Hypothalamus (tissue), 51 donors: ENCODE results near the gene CARS2.
"Not testable (repeated sequence)": the region's sequence is repeated elsewhere in the genome, so short reads cannot be mapped to it uniquely, and the experiment has no call there.

Experiments used
- DNase-seq, 51 donors: peaks; one replicate each; lab custom pipeline; 2025; lab: John Stamatoyannopoulos, UW

The CARS2 gene

DNA sequence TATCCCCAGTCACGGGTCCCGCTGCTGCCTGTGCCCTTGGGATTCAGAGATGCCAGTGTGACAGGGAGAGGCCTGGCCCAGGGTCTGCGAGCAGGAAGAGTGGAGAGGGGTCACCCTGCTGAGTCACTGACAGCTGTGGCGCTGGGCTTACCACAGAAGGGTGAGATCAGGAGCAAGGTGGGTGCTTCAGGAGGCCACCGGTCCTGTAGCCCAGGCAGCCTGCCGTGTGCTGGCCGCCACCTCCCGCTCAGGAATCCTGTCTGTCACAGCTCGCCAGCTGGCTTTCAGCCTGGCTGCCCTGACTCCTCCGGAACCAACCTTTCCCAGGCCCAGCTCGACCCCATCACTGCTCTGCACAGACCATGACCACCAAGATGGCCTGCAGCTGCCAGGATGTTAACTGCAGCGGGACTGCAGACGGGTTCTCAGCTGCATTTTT is 65.3 kb downstream of the CARS2 start:
- no peak for DNase-seq

- DNase-seq = no peak
Measured at GRCh38 chr13:110639935-110640334, 66.0 kb downstream of the CARS2 start.

GRCh38 chr13:110638814-110639806 is 66.8 kb downstream of the CARS2 start:
- no peak for DNase-seq

GRCh38 chr13:110638257-110638656 is 67.7 kb downstream of the CARS2 start:
- DNase-seq = no peak

DNA sequence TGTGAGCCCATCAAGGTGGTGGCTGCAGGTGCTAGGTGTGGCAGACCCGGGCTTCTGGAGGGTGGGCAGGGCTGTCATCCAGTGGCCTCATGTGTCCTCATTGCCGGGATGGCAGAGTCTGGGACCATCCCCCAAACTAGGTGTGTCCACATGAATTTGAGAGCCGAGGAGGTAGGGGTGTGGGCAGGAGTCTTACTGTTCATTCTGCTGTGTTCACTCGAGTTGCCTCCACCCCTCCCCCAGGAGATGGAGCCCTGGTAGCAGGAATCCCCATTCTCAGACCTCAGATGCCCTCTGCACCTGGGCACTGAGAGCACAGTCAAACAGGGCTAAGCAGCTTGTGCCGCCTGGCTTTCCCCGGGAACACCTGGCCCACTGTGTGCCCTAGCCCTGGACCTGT is 68.2 kb downstream of the CARS2 start:
- DNase-seq = no peak

DNA sequence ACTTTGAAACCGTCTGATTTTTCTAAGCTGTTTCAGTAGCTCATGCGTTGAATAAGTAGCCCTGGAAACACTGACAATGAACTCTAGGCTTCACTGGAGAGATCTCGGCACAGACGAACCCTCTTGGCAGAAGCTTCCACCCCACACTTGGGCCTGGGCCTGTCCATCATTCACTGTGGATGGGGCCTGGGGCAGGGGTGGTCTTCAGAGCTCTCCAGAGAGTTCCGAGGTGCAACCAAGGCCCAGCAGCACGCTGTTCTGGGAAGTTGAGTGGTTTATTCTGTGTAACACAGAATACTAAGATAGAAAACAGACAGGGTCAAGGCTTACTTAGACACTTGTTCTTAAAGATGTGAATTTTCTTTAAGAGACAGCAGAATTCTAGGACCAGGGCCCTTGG is 68.6 kb downstream of the CARS2 start:
- DNase-seq = no peak

GRCh38 chr13:110636701-110637201 is 69.2 kb downstream of the CARS2 start:
- no peak for DNase-seq

DNA sequence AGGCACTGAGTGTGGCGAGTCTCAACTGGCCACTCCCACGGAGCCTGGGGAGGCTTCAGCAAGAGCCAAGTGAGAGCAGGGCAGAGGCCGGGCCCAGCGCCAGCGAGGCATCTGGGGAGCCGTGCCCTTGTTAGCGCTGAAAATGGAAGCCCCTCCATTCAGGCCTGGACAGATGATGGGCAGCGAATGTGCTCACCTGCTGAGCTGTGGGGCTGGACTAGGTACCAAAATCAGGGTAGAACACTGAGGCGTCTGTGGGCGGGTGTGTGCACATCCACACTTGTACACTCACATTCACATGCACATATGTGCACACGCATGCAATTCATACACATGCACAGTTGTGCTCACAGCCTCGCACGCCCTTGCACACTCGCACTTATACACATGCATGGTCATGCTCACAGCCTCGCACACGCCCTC is 69.9 kb downstream of the CARS2 start:
- no peak for DNase-seq

- no peak for DNase-seq
Measured at GRCh38 chr13:110635405-110636002, 70.4 kb downstream of the CARS2 start.

- no peak for DNase-seq
Measured at GRCh38 chr13:110634558-110634957, 71.4 kb downstream of the CARS2 start.

GRCh38 chr13:110633776-110634175 is 72.1 kb downstream of the CARS2 start:
- DNase-seq = no peak

DNA sequence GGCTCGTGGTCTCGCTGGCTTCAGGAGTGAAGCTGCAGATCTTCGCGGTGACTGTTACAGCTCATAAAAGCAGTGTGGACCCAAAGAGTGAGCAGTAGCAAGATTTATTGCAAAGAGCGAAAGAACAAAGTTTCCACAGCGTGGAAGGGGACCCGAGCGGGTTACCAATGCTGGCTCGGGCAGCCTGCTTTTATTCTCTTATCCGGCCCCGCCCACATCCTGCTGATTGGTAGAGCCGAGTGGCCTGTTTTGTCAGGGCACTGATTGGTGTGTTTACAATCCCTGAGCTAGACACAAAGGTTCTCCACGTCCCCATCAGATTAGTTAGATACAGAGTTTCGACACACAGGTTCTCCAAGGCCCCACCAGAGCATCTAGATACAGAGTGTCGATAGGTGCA is 73.7 kb downstream of the CARS2 start:
- DNase-seq = not testable (repeated sequence)

- no peak for DNase-seq
Measured at GRCh38 chr13:110630566-110631119, 75.3 kb downstream of the CARS2 start.

- DNase-seq = no peak
Measured at GRCh38 chr13:110629735-110630134, 76.2 kb downstream of the CARS2 start.

DNA sequence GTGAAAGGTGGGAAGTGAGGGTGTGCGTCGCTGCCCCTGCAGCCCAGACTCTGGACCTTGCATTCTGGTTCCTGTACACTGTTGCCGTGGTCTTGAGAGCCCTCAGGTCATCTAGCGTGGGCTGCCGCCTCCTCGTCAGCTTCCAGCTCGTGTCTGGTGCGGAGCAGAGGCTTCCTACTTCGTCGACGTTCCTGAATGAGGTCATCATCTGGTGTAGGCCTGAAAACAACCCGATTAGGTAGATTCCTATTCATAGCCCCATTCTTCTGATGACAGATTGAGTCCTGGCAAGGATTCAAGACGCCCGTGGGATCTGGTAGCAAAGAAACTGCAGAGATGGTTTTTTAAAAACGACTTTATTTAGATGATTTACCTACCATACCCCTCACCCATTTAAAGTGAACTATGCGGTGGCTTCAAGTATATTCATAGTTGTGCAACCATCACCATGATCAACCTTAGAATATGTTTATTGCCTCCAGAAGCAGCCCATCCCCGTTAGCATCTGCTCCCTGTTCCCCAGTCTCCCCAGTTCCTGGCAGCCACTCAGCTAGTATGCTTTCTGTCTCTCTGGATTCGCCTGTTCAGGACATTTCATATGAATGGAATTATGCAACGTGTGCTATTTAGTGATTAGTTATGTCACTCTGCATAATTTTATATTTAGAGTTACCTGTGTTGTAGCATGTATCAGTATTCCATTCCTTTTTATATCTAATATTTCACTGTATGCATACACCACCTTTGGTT is 76.8 kb downstream of the CARS2 start:
- peak in 1 of 51 donors; percentile 21 for DNase-seq

DNA sequence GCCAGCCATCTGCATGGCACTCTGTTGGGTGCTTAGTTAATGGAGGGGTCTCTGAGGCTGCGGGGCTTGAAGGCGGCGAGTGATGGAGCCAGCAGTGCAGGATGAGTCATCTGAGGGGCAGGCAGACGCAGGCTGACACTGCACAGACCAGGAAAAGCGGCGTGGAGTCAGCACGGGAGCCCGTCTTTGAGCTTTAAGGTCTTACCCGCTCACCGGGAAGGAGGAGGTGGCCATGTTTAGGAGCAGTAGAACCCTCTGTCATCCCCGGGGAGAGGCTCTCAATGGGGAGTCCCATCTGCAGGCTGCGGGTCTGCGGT is 77.5 kb downstream of the CARS2 start:
- no peak for DNase-seq

DNA sequence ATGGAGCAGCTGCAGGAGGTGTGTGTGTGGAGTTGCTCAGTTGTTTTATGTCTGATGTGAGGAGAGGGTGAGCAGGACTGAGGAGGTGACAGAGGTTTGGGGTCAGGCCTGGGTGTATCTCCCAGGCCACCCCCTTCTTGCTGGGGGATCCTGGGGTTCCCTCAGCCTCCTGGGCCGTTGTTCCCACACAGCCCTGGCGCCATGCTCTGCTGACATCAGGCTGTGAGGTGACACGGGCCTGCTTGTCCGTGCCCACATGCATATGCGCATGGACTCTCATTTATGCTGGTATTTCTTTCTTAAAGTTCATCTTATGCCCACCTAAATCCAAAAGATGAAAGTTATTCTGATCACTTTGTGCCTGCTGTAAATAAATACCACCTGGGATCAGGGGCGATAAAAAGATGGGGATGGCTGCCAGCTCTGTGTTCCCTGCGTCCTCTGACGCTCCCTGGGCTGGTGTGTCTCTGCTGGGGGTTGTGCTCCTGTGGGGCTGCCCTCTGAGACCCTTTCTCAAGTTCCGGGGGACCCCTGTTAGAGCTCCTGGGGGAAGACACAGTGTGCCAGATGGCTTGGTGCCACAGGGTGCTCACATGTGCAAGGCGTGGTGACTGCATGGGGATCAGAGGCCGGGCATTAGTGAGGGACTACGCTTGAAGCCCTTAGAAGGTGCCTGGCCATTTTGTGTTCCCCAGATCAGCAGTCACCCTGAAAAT is 78.0 kb downstream of the CARS2 start:
- DNase-seq = no peak

DNA sequence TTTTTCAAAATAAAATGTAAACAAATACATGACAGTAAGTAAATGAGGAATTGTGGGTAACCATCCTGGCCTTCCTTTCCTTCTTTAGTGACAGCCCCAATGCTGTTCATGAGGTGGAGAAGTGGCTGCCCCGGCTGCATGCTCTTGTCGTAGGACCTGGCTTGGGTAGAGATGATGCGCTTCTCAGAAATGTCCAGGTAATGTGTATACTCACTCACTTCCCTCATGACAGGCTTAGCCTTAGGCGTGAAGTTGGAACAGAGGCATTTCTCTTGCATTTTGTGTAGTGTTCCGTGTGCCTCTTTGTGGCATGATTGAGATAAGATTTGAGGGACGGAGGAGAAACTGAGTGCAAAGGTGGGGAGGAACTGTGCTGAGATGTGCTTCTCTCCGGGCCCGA is 78.6 kb downstream of the CARS2 start:
- DNase-seq = no peak

DNA sequence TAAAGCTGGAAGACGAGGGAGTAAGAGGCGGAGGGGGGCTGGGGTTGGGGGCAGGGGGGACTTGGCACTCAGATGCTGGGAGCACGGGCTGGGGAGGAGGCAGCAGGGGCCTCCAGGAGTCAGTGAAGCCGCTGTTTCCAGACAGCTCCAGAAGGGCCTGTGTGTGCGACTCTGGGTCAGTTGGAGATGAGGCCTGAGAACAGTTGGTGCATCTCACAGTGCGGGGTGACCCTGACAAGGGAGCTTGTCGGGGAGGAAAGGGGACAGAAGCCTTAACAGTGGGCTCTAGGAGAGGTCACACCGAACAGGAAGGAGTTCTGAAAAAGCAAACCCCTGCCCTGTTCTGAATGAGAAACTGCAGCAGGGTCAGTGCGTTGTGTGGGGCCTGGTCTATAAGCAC is 79.4 kb downstream of the CARS2 start:
- no peak for DNase-seq

GRCh38 chr13:110625771-110626321 is 80.1 kb downstream of the CARS2 start:
- no peak for DNase-seq
